ENCODE measurements around the gene SPAM1.

DNA sequence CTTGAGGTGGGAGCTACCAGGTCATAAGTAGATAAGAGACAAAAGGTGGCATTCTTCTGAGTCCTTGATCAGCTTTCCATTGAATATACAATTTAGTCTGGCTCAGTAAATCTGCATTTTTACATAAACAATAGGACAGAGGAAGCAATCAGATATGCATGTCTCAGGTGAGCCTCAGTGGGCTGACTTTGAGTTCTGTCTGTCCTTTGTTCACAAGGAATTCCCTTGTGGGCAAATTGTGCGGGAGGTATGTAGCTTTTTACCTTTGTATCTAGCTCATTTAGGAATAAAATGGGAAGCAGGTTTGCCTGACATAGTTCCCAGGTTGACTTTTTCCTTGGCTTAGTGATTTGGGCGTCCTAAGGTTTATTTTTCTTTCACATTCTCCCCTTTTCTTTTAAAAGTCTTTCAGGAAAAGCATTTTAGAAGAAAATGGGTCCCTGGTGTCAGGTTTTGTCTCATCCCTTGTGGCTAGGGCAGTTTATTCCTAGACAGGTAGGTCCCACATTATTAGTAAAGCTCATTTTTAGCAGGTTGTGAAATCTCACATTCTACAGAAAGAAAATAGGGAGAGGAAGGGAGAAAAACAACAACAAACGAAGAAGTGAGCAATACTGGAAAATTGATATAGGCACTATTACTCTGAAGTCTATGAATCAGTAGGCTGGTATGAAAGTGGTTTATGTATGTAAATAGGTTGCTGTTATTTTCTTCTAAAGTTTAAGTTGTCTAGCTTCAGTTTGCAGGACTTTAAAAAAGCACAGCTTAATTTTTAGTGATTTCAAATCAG lies 16.5 kb downstream of the SPAM1 start:
- TF ChIP-seq CTCF (conservative IDR thresholded peaks at IDR 0.05) (no peak), ZFX (IDR thresholded peaks at IDR 0.05) (no peak)
